ENCODE measurements around the gene PHLDB2. TPM values are rescaled to one million over a fixed set of nuclear protein-coding genes. Genes with fewer than 3 reads are reported as not detected.

Gene PHLDB2
- total and polyA plus RNA-seq, 2 of the 8 experiments (the other 6 are each of a cell fraction or from before 2014, with no cell fraction given), result 5.8 to 22.6 TPM

DNA sequence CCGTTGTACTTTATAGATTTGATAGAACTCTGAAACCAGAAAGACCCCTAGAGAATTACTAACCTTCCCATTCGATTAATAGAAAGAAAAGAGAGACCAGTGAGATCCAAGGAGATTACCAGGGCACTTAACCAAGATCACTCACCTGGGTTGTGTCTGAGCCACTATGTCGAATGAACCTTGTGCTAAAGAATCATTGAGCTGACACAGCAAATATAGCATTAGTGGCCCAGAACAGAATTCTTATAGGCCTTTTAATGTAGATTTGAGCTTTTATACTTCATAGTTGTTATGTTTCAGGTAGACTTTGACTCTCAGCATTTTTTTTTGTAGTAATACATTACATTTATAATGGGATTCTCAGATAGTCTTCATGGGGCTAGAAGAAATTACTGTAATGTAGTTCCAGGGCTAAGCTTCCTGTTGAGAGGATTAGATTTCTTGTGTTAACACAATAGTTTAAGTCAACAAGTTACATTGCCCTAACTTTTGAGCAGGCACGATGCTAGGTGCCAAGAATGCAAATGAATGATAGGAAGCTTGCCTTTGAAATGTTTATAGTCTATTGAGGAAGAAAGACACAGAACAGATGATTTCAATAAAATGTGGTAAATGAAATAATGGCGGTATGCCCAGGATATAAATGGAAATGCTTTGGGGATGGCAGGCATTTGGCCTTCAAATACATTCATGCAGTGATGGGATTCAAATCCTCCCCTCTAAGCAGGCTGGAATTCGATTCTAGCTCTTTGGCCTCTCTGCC, 95.3 kb downstream of the PHLDB2 start:
- POLR2A ChIA-PET (ENCODE audit: partially characterized antibody), result interaction anchor here (0.9 to 1.5 kb wide), 3 partner anchors 25 to 53 kb away, joined by 3 to 4 read pairs (median 4); partner anchors contain the start of gene ABHD10
- DNase-seq (ENCODE audit: low read depth in 1 of 2, low spot score in 2 of 2), result no peak
- no peak for FAIRE-seq

More for the DNA sequence above, 95.3 kb downstream of the PHLDB2 start:
- H2BK12ac ChIP-seq (ENCODE audit: low read depth, low read length), result no peak overlapping the region
- H2AFZ ChIP-seq (ENCODE audit: low read length), result no peak overlapping the region
- H3K14ac ChIP-seq (ENCODE audit: insufficient read length), result no peak overlapping the region
- no peak overlapping the region for H3K23ac ChIP-seq (ENCODE audit: insufficient read length)
- no peak overlapping the region for H3K9ac ChIP-seq (replicated peaks in 1 of 4; ENCODE audit: extremely low read depth in 1 of 4, low read depth in 3 of 4, low read length in 3 of 4)
- no peaks in the 10 kb centered on the region for H4K20me1 ChIP-seq (replicated peaks in 1 of 2; ENCODE audit: control insufficient read depth in 1 of 2, insufficient read depth in 2 of 2, low read length in 2 of 2)
- no peak for TF ChIP-seq CBX5 (IDR thresholded peaks at IDR 0.05; ENCODE audit: low read depth, low read length)
- TF ChIP-seq KDM5A (IDR thresholded peaks at IDR 0.05; ENCODE audit: low read length), result no peak
- TF ChIP-seq MAFK (IDR thresholded peaks at IDR 0.05; ENCODE audit: low read depth, low read length), result peak; percentile 69
- no peak overlapping the region for H3K56ac ChIP-seq (replicated peaks; ENCODE audit: insufficient read length, low read depth, low read length)
- H2BK5ac ChIP-seq (ENCODE audit: low read depth, low read length), result no peak overlapping the region
- WGBS, 2 experiments (ENCODE audit: extremely low coverage in 1 of 2, insufficient coverage in 1 of 2, insufficient read length in 1 of 2, insufficient replicate concordance in 2 of 2, low coverage in 1 of 2, low lambda C conversion rate in 2 of 2, missing lambda C conversion rate in 1 of 2), result 67% methylated on average over 6 of the region's 6 CpGs; no CpG with 5 or more reads in 1 of the 2 experiments
- H2AK5ac ChIP-seq (ENCODE audit: low read depth, low read length), result no peak overlapping the region
- H3K4me1 ChIP-seq (replicated peaks in 1 of 4; ENCODE audit: control insufficient read depth in 3 of 4, insufficient read depth in 4 of 4, low read length in 3 of 4), result peaks cover 0 to 15% (median 11%) of the 10 kb centered on the region in 4 experiments; a peak in 4 of 7 replicates
- H3K27me3 ChIP-seq (replicated peaks in 1 of 4; ENCODE audit: control insufficient read depth in 3 of 4, extremely low read depth in 1 of 4, insufficient read depth in 3 of 4, low read length in 3 of 4), result peaks cover 0 to 11% (median 10%) of the 10 kb centered on the region in 4 experiments; a peak in 5 of 7 replicates
- H4K91ac ChIP-seq (replicated peaks; ENCODE audit: insufficient read length, low read length), result no peak overlapping the region
- H3K4me2 ChIP-seq (ENCODE audit: insufficient read depth in 1 of 2, low read depth in 2 of 2, low read length in 2 of 2), result no peak overlapping the region
- H3K23me2 ChIP-seq (ENCODE audit: low read depth, low read length), result no peaks in the 10 kb centered on the region
- H3K4me3 ChIP-seq (ENCODE audit: extremely low read depth in 1 of 4, insufficient read depth in 2 of 4, low read depth in 3 of 4, low read length in 4 of 4), result no peak overlapping the region
- no peak overlapping the region for H3K4ac ChIP-seq (replicated peaks; ENCODE audit: insufficient read length, low read depth, low read length)
- no peaks in the 10 kb centered on the region for H3K9me3 ChIP-seq (ENCODE audit: insufficient read depth in 2 of 2, low read depth in 1 of 2, low read length in 1 of 2)
- H3K79me2 ChIP-seq (ENCODE audit: control insufficient read depth in 1 of 2, insufficient read depth in 2 of 2, low read length in 2 of 2), result no peaks in the 10 kb centered on the region
- H3K18ac ChIP-seq (ENCODE audit: extremely low read depth, low read length), result no peak overlapping the region
- H2BK15ac ChIP-seq (ENCODE audit: low read length), result no peak overlapping the region
- H3K36me3 ChIP-seq (ENCODE audit: control insufficient read depth in 2 of 4, insufficient read depth in 4 of 4, low read length in 3 of 4), result no peaks in the 10 kb centered on the region
- CTCF ChIA-PET (ENCODE audit: partially characterized antibody), result interaction anchor here (0.8 to 7.0 kb wide), 11 partner anchors 8 to 284 kb away, joined by 3 to 45 read pairs (median 3); partner anchors contain the start of gene ABHD10
- H3K79me1 ChIP-seq (ENCODE audit: low read depth, low read length), result no peaks in the 10 kb centered on the region
- H4K8ac ChIP-seq (ENCODE audit: extremely low read depth, insufficient read depth, low read length), result no peak overlapping the region
- no peak overlapping the region for H2BK20ac ChIP-seq (ENCODE audit: low read length)
- no peak overlapping the region for H3K27ac ChIP-seq (ENCODE audit: low read depth, low read length)
- no peak overlapping the region for H4K5ac ChIP-seq (ENCODE audit: insufficient read length, low read depth, low read length)
- no peak overlapping the region for H2BK120ac ChIP-seq (replicated peaks; ENCODE audit: low read depth, low read length)

Measured in H1 (cell line).